ENCODE results near the gene ADAMTS2. TPM values are rescaled to one million over a fixed set of nuclear protein-coding genes. Genes with fewer than 3 reads are reported as not detected.

Gene ADAMTS2
- total RNA-seq, 4 donors from 2014 or later, result 2.3 to 10.6 (median 3.0) TPM

- WGBS, 2 donors, result 91 to 94% methylated on average over 10 of the region's 10 CpGs
- intact Hi-C loops (cut with DNase I; ENCODE audit: low total_unique reads), result no loop called here
- H3K4me3 ChIP-seq (ENCODE audit: low read depth, poor library complexity, severe bottlenecking), result no peak overlapping the region
- TF ChIP-seq POLR2A (IDR thresholded peaks at IDR 0.05), result no peak
- TF ChIP-seq, protein P1, sequence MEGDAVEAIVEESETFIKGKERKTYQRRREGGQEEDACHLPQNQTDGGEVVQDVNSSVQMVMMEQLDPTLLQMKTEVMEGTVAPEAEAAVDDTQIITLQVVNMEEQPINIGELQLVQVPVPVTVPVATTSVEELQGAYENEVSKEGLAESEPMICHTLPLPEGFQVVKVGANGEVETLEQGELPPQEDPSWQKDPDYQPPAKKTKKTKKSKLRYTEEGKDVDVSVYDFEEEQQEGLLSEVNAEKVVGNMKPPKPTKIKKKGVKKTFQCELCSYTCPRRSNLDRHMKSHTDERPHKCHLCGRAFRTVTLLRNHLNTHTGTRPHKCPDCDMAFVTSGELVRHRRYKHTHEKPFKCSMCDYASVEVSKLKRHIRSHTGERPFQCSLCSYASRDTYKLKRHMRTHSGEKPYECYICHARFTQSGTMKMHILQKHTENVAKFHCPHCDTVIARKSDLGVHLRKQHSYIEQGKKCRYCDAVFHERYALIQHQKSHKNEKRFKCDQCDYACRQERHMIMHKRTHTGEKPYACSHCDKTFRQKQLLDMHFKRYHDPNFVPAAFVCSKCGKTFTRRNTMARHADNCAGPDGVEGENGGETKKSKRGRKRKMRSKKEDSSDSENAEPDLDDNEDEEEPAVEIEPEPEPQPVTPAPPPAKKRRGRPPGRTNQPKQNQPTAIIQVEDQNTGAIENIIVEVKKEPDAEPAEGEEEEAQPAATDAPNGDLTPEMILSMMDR (IDR thresholded peaks at IDR 0.05), result no peak
- peak in 1 of 2 donors; percentile 40 for DNase-seq (ENCODE audit: low spot score in 2 of 2)
Observed at GRCh38 chr5:179224741-179225140, 120.5 kb downstream of the ADAMTS2 start.

DNA sequence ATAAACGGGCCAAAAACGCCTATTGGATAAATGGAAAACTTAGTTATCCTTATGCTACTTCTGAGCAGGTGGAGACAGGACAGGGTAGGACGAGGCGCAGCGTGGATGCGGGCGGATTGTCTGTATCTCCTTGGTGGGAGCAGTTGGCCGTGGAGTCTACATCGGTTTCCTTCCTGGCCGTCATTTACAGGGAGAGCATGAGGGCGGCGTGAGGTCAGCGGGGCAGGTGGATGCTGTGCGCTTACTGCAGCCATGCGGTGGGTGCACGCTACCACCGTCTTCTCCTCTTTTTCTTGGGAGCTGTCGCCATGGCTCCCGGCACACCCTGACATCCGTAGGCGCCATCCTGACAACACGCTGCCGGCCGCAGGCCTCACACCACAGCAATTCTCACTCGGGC lies 121.3 kb downstream of the ADAMTS2 start:
- WGBS, 2 donors, result 96 to 97% methylated on average over 25 of the region's 25 CpGs
- intact Hi-C loops (cut with DNase I; ENCODE audit: low total_unique reads), result no loop called here
- no peak for TF ChIP-seq POLR2A (IDR thresholded peaks at IDR 0.05)
- TF ChIP-seq, protein P1 (IDR thresholded peaks at IDR 0.05), result no peak
- peak in 1 of 2 donors; percentile 71 for DNase-seq (ENCODE audit: low spot score in 2 of 2)
- H3K4me3 ChIP-seq (ENCODE audit: low read depth, poor library complexity, severe bottlenecking), result no peak overlapping the region

GRCh38 chr5:179223528-179223927 lies 121.7 kb downstream of the ADAMTS2 start:
- DNase-seq (ENCODE audit: low spot score in 2 of 2), result peak in 1 of 2 donors; percentile 2
- WGBS, 2 donors, result 77 to 83% methylated on average over 14 of the region's 14 CpGs
- intact Hi-C loops (cut with DNase I; ENCODE audit: low total_unique reads), result no loop called here
- TF ChIP-seq, protein P1 (IDR thresholded peaks at IDR 0.05), result no peak
- no peak for TF ChIP-seq POLR2A (IDR thresholded peaks at IDR 0.05)
- H3K4me3 ChIP-seq (ENCODE audit: low read depth, poor library complexity, severe bottlenecking), result no peak overlapping the region

DNA sequence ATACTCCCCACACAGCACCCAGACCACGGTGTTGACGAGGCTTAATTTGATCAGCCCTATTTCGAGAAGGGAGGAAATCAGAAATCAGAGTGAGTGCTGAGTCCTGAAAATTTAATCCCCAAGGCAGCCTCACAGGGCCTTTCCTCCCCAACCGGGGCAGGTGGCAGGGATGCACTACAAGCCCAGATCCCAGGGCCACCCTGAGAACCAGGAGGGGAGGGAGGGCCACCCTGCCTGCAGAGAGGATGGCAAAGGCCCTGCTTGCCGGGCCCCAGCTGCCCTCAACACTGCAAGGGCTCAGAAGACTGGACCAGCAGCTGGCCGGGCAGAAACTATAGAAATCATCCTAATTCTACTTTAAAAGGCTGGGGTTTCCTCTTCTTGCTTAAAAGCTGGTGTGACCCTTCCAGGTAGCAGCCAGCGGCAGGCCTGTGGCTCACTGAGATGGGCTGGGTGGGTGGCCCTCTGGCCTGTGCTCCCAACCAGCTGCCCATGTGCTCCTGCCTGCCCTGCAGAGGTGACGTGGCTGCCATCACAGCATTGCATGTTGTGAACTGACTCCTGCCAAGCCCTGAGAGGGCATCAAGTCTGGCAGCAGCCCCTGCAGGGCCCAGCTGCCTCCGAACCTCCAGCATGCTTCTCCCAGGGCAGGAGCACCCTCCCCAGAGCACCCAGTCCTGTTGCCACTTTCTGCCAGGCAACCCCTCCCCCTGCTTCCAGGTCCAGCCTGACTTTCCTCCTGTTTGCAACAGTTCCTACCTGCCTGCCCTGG lies 122.8 kb downstream of the ADAMTS2 start:
- no peak overlapping the region for H3K4me3 ChIP-seq (ENCODE audit: low read depth, poor library complexity, severe bottlenecking)
- DNase-seq (ENCODE audit: low spot score in 2 of 2), result no peak
- WGBS, 2 donors, result 70 to 87% methylated on average over 9 of the region's 9 CpGs
- intact Hi-C loops (cut with DNase I; ENCODE audit: low total_unique reads), result no loop called here
- TF ChIP-seq, protein P1 (IDR thresholded peaks at IDR 0.05), result no peak
- TF ChIP-seq POLR2A (IDR thresholded peaks at IDR 0.05), result no peak

DNA sequence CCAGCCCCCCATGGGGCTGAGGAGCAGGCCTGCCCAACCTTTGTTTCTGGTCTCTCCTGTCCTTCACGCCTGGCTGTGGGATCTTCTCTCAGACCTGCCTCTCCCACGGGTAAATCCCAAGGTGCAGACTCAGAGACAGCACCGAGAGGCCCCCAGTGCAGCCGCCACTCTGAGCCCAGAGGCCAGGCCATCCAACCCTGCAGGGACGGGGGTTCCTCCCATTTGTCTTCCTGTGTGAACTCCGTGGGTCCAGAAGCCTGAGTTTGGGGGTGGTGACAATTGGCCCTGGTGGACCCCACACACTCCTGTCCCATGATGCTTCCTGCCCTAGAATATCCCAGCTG lies 123.4 kb downstream of the ADAMTS2 start:
- intact Hi-C loops (cut with DNase I; ENCODE audit: low total_unique reads), result no loop called here
- TF ChIP-seq, protein P1 (IDR thresholded peaks at IDR 0.05), result no peak
- TF ChIP-seq POLR2A (IDR thresholded peaks at IDR 0.05), result no peak
- WGBS, 2 donors, result 84 to 88% methylated on average over 6 of the region's 6 CpGs
- DNase-seq (ENCODE audit: low spot score in 2 of 2), result no peak
- H3K4me3 ChIP-seq (ENCODE audit: low read depth, poor library complexity, severe bottlenecking), result no peak overlapping the region

All from lower leg skin (tissue), 4 donors.